ENCODE measurements around the gene BEST2.

BEST2 gene

DNA sequence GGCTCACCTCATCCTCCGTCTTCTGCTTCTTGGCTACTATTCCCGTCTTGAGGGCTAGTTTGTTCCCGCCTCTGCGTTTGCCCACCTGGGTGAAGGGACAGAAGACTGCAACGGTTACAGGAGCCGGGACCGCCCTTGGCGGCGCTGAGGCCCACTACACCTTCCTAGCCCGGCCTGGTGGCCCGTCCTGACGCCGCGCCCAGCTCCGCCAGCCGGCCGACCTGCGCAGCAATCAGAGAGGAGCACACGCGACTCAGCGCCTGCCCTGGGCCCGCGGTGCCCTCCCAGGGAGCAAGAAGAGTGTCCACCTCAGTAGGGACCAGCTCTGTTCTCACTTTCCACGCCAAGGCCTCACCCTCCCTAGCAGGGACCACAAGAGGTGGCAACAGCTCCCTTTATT lies 20.3 kb upstream of the BEST2 start:
- no peak for DNase-seq

DNA sequence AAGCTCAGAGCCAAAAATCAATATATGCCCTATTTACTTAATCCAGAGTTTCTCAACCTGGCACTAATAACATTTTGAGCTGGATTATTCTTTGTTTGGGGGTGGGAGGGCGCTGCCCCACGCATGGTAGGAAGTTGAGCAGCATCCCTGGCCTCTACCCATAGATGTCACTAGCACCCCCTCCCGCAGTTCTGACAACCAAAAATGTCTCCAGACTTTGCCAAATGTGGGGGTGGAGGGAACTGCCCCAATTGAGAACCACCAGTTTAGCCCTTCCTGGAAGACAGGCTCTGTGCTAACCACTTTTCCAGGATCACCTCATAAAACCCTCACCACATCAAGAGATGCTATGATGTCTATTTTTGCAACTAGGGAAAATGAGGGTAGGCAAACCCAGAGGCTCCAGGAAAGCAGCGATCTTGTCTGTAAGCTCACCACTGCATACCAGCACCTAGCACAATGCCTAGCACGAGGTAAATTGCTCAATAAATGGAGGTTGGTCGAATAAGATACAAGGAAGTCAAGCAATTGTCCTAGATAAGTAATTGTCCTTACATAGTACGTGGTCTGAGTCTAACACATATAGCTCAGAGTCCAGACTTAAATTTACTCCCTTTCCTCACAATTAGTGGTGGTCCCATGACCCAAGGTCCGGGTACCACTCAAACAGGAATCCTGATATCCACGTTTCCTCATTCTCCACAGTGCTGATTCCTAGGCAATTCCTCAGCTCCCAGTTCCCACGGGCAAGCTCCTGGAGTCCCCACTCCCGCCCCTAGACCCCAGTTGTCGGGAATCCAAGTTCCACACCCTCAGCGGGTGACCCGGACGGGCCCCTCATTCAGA lies 18.0 kb upstream of the BEST2 start:
- DNase-seq = peak; percentile 60

DNA sequence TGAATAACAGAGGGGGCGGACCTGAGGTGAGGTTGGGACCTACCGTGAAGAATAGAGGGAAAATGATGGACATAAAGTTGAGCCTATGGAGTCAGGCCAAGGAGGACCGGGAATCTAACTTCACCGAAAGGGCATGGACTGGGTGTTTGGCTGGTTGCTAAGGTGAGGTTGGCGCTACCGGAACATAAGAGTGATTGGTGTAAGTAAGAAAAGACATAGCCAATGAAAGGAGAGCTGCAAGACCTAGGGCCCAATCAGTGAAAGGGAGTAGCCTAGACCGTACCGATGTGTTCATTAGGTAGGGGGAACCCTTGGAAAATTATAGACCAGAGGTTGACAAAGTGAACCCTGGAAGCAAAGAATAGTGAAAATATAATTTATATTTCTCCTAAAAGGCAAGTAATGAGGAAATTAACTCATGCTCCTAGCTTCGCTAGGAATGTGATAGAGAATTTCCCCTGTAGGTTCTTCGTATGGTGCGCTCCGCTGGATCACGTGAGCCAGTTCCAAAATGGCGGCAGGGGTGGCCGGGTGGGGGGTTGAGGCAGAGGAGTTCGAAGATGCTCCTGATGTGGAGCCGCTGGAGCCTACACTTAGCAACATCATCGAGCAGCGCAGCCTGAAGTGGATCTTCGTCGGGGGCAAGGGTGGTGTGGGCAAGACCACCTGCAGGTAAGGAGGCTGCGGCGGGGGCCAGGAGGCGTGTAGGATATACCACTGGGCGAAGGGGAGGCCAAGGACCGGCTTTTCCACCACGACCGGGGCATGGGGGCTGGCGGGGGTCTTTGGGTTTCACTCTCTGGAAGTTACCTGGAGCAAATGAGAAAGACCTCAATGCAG lies 14.4 kb upstream of the BEST2 start, which contains the start of gene GET3:
GET3 (plus strand) TSS at position 503 of the 840 bp plus-strand sequence; CDS start at position 512, 9 bp downstream.
- DNase-seq = peak; percentile 100

DNA sequence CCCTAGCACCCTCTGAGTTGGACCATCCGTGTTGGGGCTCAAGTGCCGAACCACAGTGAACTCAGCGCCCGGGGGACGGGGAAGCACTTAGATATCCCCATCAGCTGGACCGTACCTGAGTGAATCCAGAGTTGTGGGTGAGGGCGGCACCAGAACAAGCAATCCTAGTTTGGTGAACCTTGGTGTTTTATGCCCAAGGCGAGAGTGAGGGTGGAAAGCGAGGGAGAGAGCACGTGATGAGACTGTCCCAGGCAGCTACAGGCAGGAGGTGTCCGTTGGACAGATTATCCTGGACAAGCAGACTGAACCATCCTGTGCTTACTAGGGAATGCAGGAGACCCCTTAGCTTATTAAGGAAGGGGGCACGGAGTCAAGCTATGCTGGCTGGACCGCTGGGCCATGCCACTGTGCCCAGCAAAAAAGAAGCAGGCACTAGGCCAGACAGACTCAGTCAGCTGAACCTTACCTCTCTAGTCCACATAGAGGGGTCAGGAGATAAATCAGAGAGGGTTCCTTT lies 13.7 kb upstream of the BEST2 start:
- DNase-seq = no peak

DNA sequence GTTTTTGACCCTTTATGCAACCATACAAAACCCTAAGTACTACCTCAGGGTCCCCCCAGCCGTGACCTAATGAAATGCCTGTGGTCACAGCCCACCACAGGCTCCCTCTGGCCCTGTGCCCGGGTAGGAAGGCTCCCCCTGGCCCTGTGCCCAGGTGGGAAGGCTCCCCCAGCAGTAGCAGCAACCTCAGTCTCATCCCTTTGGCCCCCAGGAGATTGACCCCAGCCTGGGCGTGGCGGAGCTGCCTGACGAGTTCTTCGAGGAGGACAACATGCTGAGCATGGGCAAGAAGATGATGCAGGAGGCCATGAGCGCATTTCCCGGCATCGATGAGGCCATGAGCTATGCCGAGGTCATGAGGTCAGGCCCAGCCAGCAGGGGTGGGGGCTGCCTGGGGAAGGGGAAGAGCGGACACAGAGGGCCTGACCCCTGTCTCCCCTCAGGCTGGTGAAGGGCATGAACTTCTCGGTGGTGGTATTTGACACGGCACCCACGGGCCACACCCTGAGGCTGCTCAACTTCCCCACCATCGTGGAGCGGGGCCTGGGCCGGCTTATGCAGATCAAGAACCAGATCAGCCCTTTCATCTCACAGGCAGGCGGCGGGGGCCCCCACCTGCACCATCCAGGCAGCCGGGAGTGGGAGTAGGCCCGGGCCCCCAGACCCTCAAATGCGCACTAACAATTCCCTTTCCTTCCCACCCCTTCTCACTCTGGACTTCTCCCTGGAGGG lies 6.3 kb upstream of the BEST2 start:
- DNase-seq = peak; percentile 18

DNA sequence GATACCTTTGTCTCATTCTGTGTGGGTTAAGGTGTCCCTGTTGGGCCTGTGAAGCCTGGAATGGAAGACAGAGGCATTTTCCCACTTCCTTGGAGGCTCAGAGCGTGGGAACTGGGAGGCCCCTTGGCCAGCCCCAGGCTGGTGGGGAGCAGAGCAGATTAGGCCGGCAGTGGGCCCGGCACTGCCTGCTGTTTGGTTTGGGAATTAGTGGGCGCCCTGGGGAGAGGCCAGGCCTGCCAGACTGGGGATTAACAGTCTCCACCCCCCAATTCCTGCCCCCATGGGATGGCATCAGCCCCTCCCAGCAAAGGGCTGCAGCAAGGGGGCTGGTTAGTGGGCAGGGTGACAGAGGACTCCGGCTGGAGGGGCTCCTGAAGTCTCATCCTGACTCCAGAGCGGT lies 3.1 kb upstream of the BEST2 start:
- DNase-seq = no peak

DNA sequence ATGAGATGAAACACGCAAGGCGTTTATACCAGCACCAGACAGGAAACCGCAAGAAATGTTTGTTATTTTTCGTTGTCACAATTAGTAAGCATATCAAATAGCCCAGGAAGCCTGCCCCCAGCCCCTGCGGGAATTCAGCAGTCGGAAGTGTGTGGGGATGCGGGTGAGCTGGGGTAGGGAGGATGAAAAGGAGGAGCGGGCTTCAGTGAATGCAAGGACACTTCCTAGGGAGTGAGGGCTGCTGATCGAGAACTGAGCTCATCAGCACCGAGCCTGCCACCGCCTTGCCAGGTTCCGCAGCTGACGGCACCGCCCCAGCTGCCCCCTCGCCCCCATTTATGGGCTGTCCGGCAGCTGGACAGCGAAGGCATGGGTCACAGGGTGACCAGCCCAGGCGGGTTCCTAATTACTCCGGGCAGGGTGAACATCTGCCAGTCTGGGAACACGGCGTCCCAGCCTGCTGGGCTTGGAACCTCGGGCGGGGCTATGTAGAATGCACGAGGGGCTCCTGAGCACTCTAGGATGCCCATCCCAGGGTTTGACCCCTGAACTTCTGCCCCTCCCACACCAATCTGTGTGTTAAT lies 1.6 kb upstream of the BEST2 start:
- DNase-seq = no peak

DNA sequence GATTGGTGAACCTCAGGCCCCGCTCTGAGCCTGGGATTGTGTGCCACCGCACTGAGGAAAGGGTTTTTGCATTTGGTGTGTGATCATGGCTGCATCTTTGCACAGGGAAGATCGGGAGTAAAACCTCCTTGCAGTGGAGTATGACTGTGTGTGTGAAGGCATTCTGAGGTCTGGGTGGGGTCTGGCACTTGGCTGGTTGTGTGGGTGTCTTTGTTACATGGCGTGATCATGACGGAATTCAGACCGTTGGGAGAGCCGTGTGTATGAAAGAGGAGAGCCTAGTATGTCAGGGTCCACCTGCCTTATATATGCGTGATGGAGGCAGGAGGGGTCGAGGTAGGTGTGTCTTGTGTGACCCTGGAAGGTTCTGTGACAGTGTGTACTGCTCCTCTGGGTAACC lies 740 bp upstream of the BEST2 start:
- no peak for DNase-seq

DNA sequence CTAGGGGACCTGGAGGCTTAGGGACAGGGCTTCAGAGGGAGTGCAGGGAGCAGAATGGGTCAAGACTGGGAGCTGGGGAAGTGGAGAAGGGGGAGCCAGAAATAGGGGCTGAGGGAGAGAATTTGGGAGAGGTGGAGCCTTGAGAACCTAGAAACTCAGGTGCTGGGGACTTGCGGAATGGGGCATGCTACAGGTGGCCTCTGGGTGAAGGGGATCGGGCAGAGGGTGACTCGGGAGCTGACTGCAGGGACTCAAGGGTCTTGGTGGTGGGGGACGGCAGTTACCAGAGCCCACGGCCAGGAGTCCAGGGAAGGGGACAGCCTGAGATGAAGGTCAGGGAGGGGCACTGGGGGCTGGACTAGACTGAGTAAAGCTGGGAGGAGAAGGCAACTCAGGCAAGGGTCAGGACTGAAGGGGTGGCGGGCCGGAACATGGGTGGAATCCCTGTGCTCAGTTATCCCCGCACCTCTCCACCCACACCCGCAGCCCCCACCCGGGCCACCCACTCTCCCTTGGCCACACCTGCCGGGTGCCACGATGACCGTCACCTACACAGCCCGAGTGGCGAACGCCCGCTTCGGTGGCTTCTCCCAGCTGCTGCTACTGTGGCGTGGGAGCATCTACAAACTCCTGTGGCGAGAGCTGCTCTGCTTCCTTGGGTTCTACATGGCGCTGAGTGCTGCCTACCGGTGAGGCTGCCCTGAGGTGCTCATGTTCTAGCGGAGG lies 628 bp downstream of the BEST2 start:
- DNase-seq = no peak

DNA sequence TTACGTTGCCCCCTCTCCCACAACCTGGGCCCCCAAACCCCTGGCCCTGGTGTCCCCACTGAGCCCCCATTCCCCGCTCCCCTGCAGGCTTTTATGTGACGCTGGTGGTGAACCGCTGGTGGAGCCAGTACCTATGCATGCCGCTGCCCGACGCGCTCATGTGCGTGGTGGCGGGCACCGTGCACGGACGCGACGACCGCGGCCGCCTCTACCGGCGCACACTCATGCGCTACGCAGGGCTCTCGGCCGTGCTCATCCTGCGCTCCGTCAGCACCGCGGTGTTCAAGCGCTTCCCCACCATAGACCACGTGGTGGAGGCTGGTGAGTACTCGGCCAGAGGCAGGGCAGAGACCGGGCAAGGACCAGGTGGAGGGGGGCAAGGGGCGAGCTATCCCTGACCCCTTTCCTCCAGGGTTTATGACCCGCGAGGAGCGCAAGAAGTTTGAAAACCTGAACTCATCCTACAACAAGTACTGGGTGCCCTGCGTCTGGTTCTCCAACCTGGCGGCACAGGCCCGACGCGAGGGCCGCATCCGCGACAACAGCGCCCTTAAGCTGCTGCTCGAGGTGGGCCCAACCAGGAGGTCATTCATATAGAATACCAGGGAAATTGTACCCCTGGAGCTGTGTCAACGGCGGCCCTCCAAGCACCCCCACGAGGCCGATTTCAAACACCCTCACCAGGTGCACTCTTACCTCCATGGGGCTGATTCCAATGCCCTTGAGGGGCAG lies 3.0 kb downstream of the BEST2 start:
- no peak for DNase-seq

DNA sequence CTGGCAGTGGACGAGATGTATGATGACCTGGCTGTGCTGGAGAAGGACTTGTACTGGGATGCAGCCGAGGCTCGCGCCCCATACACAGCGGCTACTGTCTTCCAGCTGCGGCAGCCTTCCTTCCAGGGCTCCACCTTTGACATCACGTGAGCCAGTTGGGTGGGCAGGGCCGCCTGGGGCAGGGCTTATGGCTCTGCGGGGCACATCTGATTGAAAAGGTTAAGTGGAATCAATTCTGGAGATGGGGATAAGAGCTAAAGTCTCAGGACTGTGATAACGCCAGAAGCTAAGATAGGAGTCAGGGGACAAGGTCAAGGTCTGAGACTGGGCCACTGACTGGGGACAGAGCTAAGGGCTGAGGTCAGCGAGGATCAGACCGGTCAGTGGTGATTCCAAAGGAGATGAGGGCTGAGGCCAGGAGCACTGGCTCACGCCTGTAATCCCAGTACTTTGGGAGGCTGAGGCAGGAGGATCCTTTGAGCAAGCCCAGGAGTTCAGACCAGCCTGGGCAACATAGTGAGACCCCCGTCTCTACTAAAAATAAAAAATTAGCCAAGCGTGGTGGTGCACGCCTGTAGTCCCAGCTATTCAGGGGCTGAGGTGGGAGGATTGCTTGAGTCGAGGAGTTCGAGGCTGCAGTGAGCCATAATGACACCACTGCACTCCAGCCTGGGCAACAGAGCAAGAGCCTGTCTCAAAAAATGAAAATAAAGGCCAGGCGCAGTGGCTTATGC lies 4.7 kb downstream of the BEST2 start:
- DNase-seq = no peak

DNA sequence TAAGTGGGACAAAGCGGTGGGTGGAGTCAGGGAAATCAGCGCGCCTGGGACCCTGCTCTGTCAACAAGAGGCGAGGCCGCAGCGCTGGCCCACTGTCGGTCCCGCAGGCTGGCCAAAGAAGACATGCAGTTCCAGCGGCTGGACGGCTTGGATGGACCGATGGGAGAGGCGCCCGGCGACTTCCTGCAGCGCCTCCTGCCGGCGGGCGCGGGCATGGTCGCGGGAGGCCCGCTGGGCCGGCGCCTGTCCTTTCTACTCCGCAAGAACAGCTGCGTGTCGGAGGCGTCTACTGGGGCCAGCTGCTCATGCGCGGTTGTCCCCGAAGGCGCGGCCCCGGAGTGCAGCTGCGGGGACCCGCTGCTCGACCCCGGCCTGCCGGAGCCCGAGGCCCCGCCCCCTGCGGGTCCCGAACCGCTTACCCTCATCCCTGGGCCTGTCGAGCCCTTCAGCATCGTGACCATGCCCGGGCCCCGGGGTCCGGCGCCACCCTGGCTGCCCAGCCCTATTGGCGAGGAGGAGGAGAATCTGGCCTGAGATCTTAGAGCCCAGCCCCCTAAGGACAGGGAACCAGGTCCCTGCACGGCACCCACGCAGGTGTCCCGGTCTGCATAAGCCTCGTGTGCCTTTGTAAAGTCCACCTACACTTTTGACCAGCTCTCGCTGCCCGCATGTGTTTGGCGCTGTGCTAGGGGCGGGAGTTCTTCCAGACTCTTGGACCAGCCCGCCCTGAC lies 6.1 kb downstream of the BEST2 start:
- DNase-seq = peak; percentile 53

DNA sequence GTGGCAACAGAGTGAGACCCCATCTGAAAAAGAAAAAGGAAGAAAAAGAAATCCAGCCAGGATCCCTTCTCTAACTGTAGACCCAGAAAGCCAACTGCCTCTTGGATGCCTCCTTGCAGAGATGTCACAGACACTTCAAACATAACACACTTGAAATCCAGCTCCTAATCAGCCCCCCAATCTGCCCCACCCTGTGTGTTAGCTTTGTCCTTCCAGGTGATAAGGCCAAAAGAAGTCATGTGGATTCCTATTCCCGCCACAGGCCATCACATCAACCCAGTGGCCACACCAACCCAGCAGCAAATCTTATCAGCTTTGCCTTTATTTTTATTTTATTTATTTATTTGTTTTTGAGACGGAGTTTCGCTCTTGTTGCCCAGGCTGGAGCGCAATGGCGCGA lies 8.1 kb downstream of the BEST2 start:
- DNase-seq = no peak

DNA sequence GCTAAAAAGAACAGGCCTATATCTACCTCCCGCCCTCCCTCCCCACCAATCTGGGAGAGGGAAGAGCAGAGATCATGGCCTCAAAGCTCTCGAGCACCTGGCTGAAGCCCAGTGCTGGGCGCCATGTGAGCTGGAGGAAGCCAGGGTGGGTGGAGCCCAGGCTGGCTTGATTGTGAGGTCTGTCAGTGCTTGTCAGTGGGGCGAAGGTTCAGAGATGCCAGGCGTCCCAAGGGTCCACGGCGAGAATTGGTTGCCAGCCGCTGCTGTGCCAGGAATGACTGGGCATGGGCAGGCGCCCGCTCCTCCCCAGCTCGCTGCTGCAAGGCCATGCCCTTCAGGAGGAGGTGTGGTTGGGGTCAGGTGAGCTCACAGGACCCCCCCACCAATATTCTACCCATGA lies 11.5 kb downstream of the BEST2 start:
- DNase-seq = no peak

DNA sequence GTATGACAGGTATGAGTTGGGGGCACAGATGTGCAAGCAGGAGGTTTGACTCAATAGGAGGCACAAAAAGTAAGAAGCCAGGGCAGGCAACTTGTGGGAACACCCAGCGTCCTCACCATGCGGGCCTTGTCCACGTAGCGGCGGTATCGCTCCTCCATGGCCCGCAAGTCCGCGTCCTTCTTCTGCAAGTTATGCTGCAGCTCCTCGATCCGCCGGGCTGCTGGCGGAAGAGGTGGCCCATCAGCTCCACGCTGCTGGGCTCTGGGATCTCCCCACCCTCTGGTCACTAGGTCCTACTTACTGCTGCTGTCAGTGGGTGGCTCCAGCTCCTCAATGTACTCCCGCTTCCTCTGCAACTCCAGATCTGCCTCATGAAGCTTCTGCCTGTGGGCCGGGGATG lies 13.1 kb downstream of the BEST2 start:
- no peak for DNase-seq

DNA sequence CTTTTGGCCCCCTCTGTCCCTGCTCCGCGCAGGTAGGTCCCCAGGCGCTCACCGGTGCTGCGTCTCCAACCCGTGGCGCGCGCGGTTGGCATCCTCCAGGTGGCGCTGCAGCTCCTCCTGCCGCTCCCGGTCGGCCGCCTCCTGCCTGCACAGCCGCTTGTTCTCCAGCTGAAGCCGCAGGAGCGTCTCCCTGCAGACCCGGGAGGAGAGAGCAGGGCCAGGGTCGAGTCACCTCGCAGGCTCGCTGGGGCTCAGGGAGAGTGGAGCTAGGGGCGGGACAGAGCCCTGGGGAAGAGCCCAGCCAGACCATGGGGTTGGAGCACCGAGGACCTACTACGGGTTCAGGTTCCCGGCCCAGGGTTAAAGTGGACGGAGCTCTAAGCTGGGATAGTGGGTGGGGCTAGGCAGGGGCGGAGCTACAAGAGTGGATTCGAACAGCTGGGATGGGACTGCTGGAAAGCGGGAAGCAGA lies 14.5 kb downstream of the BEST2 start:
- DNase-seq = peak; percentile 77

DNA sequence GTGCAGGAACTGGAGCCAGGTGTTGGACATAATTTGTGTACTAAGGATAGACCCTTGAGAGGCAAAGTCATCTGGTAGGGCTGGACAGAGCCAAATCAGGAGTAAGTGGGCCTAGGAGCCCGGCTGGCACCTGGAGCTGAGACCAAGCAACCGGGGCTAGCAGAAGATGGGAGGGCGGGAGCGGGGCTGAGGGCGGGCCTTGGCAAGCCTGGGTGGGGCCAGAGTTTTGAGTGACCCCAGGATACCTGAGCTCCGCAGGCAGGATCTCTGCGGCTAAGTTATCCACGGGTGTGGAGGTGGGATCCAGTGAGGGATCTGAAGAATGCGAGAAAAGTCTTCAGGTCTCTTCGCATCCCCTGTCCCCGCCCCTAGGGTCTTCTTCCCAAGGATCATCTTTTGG lies 15.6 kb downstream of the BEST2 start:
- DNase-seq = no peak

DNA sequence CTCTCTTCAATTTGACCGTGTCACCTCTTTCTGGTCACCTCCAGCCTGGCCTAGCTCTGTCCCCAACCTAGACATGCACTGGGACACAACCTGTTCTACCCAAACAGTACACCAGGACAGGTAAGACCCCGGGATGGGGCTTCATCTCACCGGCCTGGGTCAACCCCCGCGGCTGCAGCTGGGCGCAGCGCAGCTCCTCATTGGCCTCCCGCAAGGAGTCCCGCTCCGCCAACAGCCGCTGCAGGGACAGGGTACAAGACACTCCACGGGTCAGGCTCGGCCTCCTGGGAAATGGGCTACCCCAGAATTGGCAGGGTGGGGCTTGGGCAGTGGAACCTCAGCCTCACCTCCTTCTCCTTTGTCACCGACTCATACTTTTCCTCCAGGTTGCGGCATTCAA lies 16.1 kb downstream of the BEST2 start:
- no peak for DNase-seq

DNA sequence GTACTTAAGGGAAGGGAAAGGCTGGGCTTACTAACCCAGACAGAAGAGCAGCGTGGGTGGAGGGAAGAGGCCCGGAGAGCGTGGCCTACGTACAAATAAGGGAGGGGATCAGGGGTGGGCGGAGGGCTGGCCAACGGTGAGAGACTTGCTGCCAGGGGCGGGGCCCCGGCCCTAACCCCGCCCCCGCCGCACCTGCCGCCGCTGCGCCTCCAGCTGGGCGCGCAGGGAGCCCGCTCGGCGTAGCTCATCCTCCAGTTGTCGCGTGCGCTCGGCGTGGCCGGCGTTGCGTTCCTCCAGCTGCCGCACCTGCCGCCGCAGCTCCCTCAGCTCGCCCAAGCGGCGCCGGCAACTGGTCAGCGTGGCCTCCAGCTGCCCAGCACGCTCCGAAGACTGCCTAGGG lies 18.1 kb downstream of the BEST2 start:
- DNase-seq = no peak

DNA sequence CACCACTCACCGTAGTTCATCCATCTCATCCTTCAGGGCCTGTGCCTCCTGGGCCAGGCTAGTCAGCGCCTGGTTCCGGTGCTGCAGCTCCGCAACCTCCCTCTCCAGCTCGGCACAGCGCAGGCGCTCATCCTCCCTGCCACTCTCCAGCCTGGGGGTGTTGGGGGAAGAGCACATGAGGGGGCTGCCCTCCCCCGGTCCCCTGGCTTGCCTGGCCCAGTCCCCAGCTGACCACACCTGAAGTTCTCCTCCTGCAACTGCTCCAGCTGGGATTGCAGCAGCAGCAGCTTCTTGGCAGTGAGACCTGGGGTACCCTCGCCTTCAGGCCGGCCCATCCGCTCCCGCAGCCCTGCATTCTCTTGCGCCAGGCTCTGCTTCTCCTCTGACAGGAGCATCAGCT lies 19.3 kb downstream of the BEST2 start:
- no peak for DNase-seq
